Kidney capillary endothelial cell (primary cell): Measurements from ENCODE around the gene IRS1.

Source experiments
- DNase-seq: peaks from one replicate; pipeline ENCODE4 v3.0.0-alpha.2; 2018; ENCODE audit warnings: low spot score

Gene IRS1

GRCh38 chr2:226825056-226825455, 25.4 kb upstream of the IRS1 start:
- no peak for DNase-seq

- DNase-seq = no peak
These were observed 19.3 kb upstream of the IRS1 start for GRCh38 chr2:226818930-226819329.

- DNase-seq = no peak
These were observed 13.6 kb upstream of the IRS1 start for GRCh38 chr2:226813148-226813701.

- no peak for DNase-seq
These were observed 3.8 kb upstream of the IRS1 start for GRCh38 chr2:226803410-226803809.

GRCh38 chr2:226802573-226802972, 3.0 kb upstream of the IRS1 start:
- DNase-seq = peak; percentile 64

GRCh38 chr2:226800941-226801784, 1.5 kb upstream of the IRS1 start:
- DNase-seq = no peak

- no peak for DNase-seq
These were observed 638 bp upstream of the IRS1 start for GRCh38 chr2:226799976-226800940.

GRCh38 chr2:226798422-226799210, 1.0 kb downstream of the IRS1 start:
- DNase-seq = no peak

GRCh38 chr2:226797989-226798421, 1.6 kb downstream of the IRS1 start:
- no peak for DNase-seq

GRCh38 chr2:226797289-226797988, 2.2 kb downstream of the IRS1 start:
- DNase-seq = no peak

GRCh38 chr2:226796840-226797288, 2.8 kb downstream of the IRS1 start:
- DNase-seq = no peak

GRCh38 chr2:226796012-226796839, 3.4 kb downstream of the IRS1 start:
- no peak for DNase-seq

GRCh38 chr2:226795281-226796011, 4.2 kb downstream of the IRS1 start:
- DNase-seq = no peak

- no peak for DNase-seq
These were observed 4.9 kb downstream of the IRS1 start for GRCh38 chr2:226794751-226795171.

GRCh38 chr2:226794196-226794661, 5.4 kb downstream of the IRS1 start:
- no peak for DNase-seq

GRCh38 chr2:226793646-226794045, 6.0 kb downstream of the IRS1 start:
- DNase-seq = no peak

- no peak for DNase-seq
These were observed 7.3 kb downstream of the IRS1 start for GRCh38 chr2:226792155-226792881.

GRCh38 chr2:226791487-226792081, 8.0 kb downstream of the IRS1 start:
- DNase-seq = peak; percentile 66
